Smooth muscle cell (in vitro differentiated cells): ENCODE measurements around the gene C17orf50. TPM values are rescaled to one million over a fixed set of nuclear protein-coding genes. Genes with fewer than 3 reads are reported as not detected.

Experiments
- DNase-seq: peaks from one replicate; lab custom pipeline; 2025; ENCODE audit not compliant: unreplicated experiment; lab: John Stamatoyannopoulos, UW
- H2AFZ ChIP-seq: fragments of 200-600 bp; sonication (generic); 2 replicates; pipeline ENCODE4 v1.6.0; 2016; ENCODE audit warnings: antibody characterized with exemption, low read depth, mild to moderate bottlenecking
- H3F3A ChIP-seq: fragments of 200-600 bp; sonication (generic); 2 replicates; pipeline ENCODE4 v1.6.0; 2017; ENCODE audit warnings: antibody characterized with exemption, low read depth
- H3K27ac ChIP-seq: fragments of 200-600 bp; sonication (generic); 2 replicates; pipeline ENCODE4 v1.5.1; 2016; ENCODE audit warnings: low read depth, mild to moderate bottlenecking
- H3K27me3 ChIP-seq: fragments of 200-600 bp; sonication (generic); 2 replicates; pipeline ENCODE4 v1.6.1; 2016; ENCODE audit warnings: low read depth, mild to moderate bottlenecking
- H3K36me3 ChIP-seq: fragments of 200-600 bp; sonication (generic); 2 replicates; pipeline ENCODE4 v1.5.1; 2016; ENCODE audit warnings: low read depth
- H3K4me1 ChIP-seq: fragments of 200-600 bp; sonication (generic); 2 replicates; pipeline ENCODE4 v1.5.1; 2016; ENCODE audit warnings: low read depth
- H3K4me2 ChIP-seq: fragments of 200-600 bp; sonication (generic); 2 replicates; pipeline ENCODE4 v1.6.0; 2016; ENCODE audit warnings: mild to moderate bottlenecking
- H3K4me3 ChIP-seq: fragments of 200-600 bp; sonication (generic); 2 replicates; pipeline ENCODE4 v1.5.1; 2016; ENCODE audit warnings: mild to moderate bottlenecking
- H3K79me2 ChIP-seq: fragments of 200-600 bp; sonication (generic); 2 replicates; pipeline ENCODE4 v1.6.0; 2016; ENCODE audit warnings: low read depth, mild to moderate bottlenecking
- H3K9ac ChIP-seq: fragments of 200-600 bp; sonication (generic); 2 replicates; pipeline ENCODE4 v1.6.0; 2016; ENCODE audit warnings: low read depth
- H3K9me3 ChIP-seq: fragments of 200-600 bp; sonication (generic); replicated peaks from 2 replicates; pipeline ENCODE4 v1.5.1; 2016; ENCODE audit warnings: low read depth
- H4K20me1 ChIP-seq: fragments of 200-600 bp; sonication (generic); 2 replicates; pipeline ENCODE4 v1.6.0; 2016; ENCODE audit warnings: low read depth
- WGBS: methylation state at CpG from one replicate; pipeline ENCODE4 v1.1.7; 2016; ENCODE audit warnings: low lambda C conversion rate; 5-methylcytosine and 5-hydroxymethylcytosine counted together
- polyA plus RNA-seq: library from polyadenylated mRNA; unstranded; fragments of >200 nt; fragmentation: Nextera tagmentation; extraction: Ambion mirVana; gene quantifications from 2 replicates; pipeline ENCODE4 v1.2.1, GENCODE V29; 2016
- total RNA-seq: library from RNA; depleted of rRNA; stranded (reverse); fragments of >200 nt; gene quantifications from 2 replicates; pipeline ENCODE4 v1.2.3, GENCODE V29; 2014
- TF ChIP-seq, protein P1 (sequence below): fragments of 200-600 bp; sonication (generic); IDR thresholded peaks from 2 replicates; pipeline ENCODE4 v1.5.1; 2017; ENCODE audit warnings: borderline replicate concordance, mild to moderate bottlenecking, antibody characterized with exemption; ENCODE audit not compliant: insufficient read depth, poor library complexity, severe bottlenecking

The C17orf50 gene
- total and polyA plus RNA-seq, 2 experiments from 2014 or later, result 0.33 TPM; not detected in 1

DNA sequence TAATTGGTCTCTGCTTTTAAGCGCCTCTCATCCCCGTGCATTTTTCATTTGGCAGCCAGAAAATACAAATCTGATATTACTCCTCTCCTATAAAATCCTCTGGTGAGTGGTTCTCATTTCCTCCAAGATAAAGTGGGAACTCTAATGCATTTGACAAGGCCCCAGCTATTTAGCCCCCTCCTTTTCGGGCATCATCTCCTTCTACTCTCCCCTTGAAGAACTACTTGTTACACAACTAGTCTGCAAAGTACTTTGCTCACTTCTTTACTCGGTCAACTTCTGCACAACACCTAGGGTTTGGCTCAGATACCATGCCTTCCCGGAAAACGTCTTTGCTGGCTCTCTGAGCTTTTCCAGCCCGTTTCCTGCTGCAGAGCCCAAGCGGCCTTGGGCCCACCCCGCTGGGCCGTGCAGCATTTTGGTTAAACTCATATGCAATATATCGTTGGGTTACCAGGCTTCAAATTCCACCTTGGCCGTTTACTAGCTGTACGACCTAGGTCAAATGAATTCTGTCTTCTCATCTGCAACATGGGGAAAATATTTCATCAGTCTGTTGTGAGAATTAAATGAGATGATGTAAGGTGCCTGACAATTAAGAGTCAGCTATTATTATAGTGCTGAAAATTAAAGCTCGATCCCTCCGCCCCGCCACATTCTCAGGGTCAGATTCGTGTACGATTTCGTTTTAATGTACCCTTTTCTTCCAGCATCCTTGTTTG, 47.7 kb downstream of the C17orf50 start:
- 28% methylated on average over 19 of the region's 19 CpGs for WGBS

DNA sequence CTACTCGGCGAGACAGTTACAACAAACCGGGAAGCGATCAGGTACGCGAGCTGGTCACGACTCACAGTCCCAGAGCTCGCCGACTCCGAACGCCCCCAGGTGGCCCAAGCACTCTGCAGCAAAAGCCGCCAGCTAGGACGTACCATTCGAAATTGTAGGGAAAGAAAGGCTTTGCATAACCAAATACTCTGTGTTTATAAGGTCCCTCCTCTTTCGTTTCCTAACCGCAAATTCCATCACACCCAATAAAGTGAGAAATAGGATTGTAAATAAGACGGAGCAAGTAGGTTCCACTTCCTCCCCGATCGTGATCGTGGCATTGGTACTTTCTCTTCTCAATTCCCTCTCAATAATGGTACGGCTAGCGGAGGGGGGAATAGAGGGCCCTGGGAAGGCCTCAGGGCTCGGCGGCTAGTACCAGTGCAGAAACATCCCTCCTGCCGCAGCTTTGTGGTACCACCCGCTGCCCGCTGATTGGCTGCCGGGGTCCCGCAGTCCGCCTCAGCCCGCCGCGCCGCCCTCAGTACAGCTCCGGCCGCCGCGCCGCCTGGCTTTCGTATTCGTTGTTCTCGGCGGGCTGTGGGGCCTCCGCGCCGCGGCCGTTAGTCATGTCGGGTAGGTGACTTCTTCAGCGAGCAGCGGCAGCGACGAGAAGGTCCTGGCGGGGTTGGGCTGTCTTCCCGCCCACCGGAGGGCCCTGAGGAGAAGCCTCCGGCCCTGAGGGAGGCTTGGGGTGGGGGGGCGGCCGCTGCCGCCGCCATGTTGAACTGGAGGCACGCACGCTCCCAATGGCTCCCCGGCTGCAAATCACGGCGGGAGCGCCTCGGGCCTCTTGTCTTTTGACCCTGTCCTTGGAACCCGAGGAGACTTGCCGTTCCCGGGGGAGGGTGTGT, 48.5 kb downstream of the C17orf50 start, which contains the start of gene TAF15:
TAF15 (plus strand) TSS at position 523 of the 893 bp plus-strand sequence; CDS start at position 609, 86 bp downstream.
- peaks cover 18% of the 10 kb centered on the region for H3F3A ChIP-seq
- H3K27ac ChIP-seq, result peak within 1 kb of the TSS; percentile 96
- WGBS, result 2% methylated on average over 61 of the region's 71 CpGs
- peaks cover 48% of the 10 kb centered on the region for H3K79me2 ChIP-seq
- peak within 1 kb of the TSS; percentile 99 for H2AFZ ChIP-seq
- peak within 1 kb of the TSS; percentile 96 for H3K9ac ChIP-seq
- H3K4me1 ChIP-seq, result peaks cover 22% of the 10 kb centered on the region
- DNase-seq, result peak; percentile 80
- TF ChIP-seq, protein P1, sequence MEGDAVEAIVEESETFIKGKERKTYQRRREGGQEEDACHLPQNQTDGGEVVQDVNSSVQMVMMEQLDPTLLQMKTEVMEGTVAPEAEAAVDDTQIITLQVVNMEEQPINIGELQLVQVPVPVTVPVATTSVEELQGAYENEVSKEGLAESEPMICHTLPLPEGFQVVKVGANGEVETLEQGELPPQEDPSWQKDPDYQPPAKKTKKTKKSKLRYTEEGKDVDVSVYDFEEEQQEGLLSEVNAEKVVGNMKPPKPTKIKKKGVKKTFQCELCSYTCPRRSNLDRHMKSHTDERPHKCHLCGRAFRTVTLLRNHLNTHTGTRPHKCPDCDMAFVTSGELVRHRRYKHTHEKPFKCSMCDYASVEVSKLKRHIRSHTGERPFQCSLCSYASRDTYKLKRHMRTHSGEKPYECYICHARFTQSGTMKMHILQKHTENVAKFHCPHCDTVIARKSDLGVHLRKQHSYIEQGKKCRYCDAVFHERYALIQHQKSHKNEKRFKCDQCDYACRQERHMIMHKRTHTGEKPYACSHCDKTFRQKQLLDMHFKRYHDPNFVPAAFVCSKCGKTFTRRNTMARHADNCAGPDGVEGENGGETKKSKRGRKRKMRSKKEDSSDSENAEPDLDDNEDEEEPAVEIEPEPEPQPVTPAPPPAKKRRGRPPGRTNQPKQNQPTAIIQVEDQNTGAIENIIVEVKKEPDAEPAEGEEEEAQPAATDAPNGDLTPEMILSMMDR, result peak; percentile 53
- peak within 1 kb of the TSS; percentile 99 for H3K4me3 ChIP-seq
- H3K36me3 ChIP-seq, result no peaks in the 10 kb centered on the region
- peak within 1 kb of the TSS; percentile 88 for H3K4me2 ChIP-seq
- H3K9me3 ChIP-seq, result no peaks in the 10 kb centered on the region
- H3K27me3 ChIP-seq, result no peaks in the 10 kb centered on the region
- peaks cover 45% of the 10 kb centered on the region for H4K20me1 ChIP-seq

More for the DNA sequence above, 47.7 kb downstream of the C17orf50 start:
- peaks cover 22% of the 10 kb centered on the region for H3K4me1 ChIP-seq
- no peak for DNase-seq
- H3F3A ChIP-seq, result peaks cover 18% of the 10 kb centered on the region
- no peaks in the 10 kb centered on the region for H3K27me3 ChIP-seq
- peak overlapping the region; percentile 96 for H3K27ac ChIP-seq
- H3K36me3 ChIP-seq, result no peaks in the 10 kb centered on the region
- H4K20me1 ChIP-seq, result peaks cover 37% of the 10 kb centered on the region
- peak overlapping the region; percentile 99 for H2AFZ ChIP-seq
- peaks cover 40% of the 10 kb centered on the region for H3K79me2 ChIP-seq
- TF ChIP-seq, protein P1, result no peak
- H3K4me2 ChIP-seq, result peak overlapping the region; percentile 88
- H3K9me3 ChIP-seq, result no peaks in the 10 kb centered on the region
- H3K9ac ChIP-seq, result peak overlapping the region; percentile 96
- H3K4me3 ChIP-seq, result peak overlapping the region; percentile 99

DNA sequence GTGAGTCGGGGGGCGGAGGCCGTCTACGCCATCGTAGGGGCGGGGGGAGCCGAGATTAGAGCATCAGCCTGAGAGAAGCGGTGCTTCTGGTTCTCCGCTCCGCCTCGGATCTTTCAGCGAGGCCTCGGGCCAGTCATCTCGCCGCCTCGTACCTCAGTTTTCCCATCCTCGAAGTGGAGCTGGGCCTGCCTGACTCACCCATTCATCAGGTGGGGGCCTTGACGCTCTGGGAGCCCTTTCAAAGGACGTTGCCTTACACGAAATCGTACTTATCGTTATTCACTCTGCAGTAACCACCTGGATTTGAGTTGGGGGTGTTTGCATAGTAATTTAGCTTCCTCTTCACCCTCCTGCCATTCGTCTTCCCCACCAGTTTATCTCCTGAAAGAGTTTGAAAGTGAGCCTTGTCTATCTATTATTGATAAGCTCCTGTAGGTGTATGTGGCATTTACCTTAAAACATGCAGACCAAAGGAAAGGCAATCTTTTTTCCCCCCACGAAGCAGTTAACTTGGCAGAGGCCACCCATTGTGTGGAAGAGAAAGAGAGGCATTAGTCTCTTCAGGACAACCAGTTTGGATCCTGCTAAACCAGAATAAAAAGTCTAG, 49.3 kb downstream of the C17orf50 start:
- WGBS, result under 1% methylated on average over 13 of the region's 24 CpGs
- TF ChIP-seq, protein P1, result no peak
- H3F3A ChIP-seq, result peaks cover 18% of the 10 kb centered on the region
- peaks cover 22% of the 10 kb centered on the region for H3K4me1 ChIP-seq
- H3K79me2 ChIP-seq, result peaks cover 56% of the 10 kb centered on the region
- H3K4me3 ChIP-seq, result peak overlapping the region; percentile 99
- no peaks in the 10 kb centered on the region for H3K27me3 ChIP-seq
- no peaks in the 10 kb centered on the region for H3K9me3 ChIP-seq
- H3K4me2 ChIP-seq, result peak overlapping the region; percentile 88
- H3K27ac ChIP-seq, result peak overlapping the region; percentile 96
- no peak overlapping the region for H2AFZ ChIP-seq
- H3K9ac ChIP-seq, result peak overlapping the region; percentile 96
- no peak for DNase-seq
- no peaks in the 10 kb centered on the region for H3K36me3 ChIP-seq
- H4K20me1 ChIP-seq, result peaks cover 52% of the 10 kb centered on the region
